Mucosa of descending colon (tissue), 3 donors: ENCODE data around the gene UBE2S. TPM values are rescaled to one million over a fixed set of nuclear protein-coding genes. Genes with fewer than 3 reads are reported as not detected.

Experiments used
- ATAC-seq: fragments of 200-7000 bp; cut with Tn5 transposase; one replicate; pipeline ENCODE4 v1.9.1; 2020; ENCODE audit warnings: mild to moderate bottlenecking, moderate library complexity
- DNase-seq, 3 donors: peaks; one replicate each; pipeline ENCODE4 v3.0.0-alpha.2; 2020
- H3K36me3 ChIP-seq: fragments of 200-600 bp; one replicate; pipeline ENCODE4 v1.8.0; 2021; ENCODE audit warnings: low read depth, mild to moderate bottlenecking
- H3K4me1 ChIP-seq: fragments of 200-600 bp; one replicate; pipeline ENCODE4 v1.8.0; 2021; ENCODE audit warnings: low read depth, mild to moderate bottlenecking
- H3K4me3 ChIP-seq: fragments of 200-600 bp; one replicate; pipeline ENCODE4 v1.8.0; 2021; ENCODE audit warnings: mild to moderate bottlenecking
- H3K9me3 ChIP-seq: fragments of 200-600 bp; one replicate; pipeline ENCODE4 v1.8.0; 2021; ENCODE audit warnings: mild to moderate bottlenecking
- intact Hi-C, 2 donors: fragments of 100-400 bp; cut with DNase I in 1 of 2; cut with micrococcal nuclease in 1 of 2; formaldehyde crosslinking; loops; one replicate each; pipeline versions ENCODE4 v1.11.0 to v1.11.1; 2022; cut with DNase I, micrococcal nuclease
- total RNA-seq, 3 donors: library from RNA; stranded (reverse); fragmentation: NEBNext Ultra II Directional in 2 of 3; extraction: Animal tissue kit (Norgen Biotek cat#: 25700) in 2 of 3; gene quantifications; one replicate each; pipeline versions ENCODE4 v1.2.1 to v1.2.4, GENCODE V29; 2021 to 2023
- TF ChIP-seq, protein P1 (sequence below): fragments of 200-600 bp; IDR thresholded peaks from one replicate; pipeline ENCODE4 v1.8.0; 2022; ENCODE audit warnings: antibody characterized with exemption, mild to moderate bottlenecking
- donor health status: DM: no; HTN: no; CAD: no; lungs with moderate emphysema.
- donor health status: DM: no; HTN: no; CAD: no.
- donor health status: DM: no; HTN: yes; CAD: no.

UBE2S gene
- total RNA-seq, 3 donors from 2014 or later: 14.0 to 41.6 (median 23.0) TPM

DNA sequence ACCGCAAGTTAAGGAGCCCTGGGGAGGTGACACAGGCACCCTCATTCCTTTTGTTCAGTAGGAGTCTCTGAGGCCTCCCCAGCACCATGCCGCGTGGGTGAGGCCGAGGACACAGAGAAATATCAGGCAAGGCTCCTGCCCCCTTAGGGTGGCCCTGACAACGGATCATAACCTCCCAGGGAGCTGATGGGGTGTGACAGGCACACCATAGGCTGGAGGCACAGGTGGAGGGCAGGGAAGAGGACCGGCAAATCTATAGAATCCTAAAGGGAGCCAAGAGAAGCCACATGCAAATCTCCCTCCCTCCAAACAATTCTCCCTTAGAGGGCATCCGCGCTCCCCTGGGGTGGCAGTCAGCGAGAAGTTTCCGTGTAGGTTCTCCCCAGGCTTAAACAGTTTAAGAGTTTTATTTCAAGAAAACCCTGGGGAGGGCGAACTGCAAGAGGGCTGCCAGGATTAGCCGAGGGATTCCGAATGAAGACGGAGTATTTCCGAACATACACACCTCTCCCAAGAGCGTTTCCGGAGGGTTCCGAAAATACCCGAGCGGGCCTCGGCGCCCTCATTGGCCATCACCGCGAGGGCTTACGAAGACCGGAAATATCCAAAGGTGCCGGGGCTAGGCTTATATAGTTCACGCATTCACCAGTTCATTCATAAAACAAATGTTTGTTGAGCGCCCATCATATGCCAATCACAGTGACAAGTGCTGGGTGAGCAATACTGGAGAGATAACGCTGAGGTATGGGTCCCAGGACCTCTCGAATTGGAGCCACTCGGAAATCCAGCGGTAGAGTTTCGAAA is 22.5 kb downstream of the UBE2S start:
- intact Hi-C loops: loop anchor here (10.0 kb wide), 2 partner anchors 80 to 90 kb away; no protein-coding TSS in a partner anchor
- H3K4me3 ChIP-seq: peak overlapping the region; percentile 62
- TF ChIP-seq, protein P1, sequence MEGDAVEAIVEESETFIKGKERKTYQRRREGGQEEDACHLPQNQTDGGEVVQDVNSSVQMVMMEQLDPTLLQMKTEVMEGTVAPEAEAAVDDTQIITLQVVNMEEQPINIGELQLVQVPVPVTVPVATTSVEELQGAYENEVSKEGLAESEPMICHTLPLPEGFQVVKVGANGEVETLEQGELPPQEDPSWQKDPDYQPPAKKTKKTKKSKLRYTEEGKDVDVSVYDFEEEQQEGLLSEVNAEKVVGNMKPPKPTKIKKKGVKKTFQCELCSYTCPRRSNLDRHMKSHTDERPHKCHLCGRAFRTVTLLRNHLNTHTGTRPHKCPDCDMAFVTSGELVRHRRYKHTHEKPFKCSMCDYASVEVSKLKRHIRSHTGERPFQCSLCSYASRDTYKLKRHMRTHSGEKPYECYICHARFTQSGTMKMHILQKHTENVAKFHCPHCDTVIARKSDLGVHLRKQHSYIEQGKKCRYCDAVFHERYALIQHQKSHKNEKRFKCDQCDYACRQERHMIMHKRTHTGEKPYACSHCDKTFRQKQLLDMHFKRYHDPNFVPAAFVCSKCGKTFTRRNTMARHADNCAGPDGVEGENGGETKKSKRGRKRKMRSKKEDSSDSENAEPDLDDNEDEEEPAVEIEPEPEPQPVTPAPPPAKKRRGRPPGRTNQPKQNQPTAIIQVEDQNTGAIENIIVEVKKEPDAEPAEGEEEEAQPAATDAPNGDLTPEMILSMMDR: no peak
- H3K9me3 ChIP-seq: no peaks in the 10 kb centered on the region
- DNase-seq: peak; percentile 96 to 99 (median 97)
- peaks cover 42% of the 10 kb centered on the region for H3K4me1 ChIP-seq
- no peaks in the 10 kb centered on the region for H3K36me3 ChIP-seq
- ATAC-seq: peak; percentile 81

DNA sequence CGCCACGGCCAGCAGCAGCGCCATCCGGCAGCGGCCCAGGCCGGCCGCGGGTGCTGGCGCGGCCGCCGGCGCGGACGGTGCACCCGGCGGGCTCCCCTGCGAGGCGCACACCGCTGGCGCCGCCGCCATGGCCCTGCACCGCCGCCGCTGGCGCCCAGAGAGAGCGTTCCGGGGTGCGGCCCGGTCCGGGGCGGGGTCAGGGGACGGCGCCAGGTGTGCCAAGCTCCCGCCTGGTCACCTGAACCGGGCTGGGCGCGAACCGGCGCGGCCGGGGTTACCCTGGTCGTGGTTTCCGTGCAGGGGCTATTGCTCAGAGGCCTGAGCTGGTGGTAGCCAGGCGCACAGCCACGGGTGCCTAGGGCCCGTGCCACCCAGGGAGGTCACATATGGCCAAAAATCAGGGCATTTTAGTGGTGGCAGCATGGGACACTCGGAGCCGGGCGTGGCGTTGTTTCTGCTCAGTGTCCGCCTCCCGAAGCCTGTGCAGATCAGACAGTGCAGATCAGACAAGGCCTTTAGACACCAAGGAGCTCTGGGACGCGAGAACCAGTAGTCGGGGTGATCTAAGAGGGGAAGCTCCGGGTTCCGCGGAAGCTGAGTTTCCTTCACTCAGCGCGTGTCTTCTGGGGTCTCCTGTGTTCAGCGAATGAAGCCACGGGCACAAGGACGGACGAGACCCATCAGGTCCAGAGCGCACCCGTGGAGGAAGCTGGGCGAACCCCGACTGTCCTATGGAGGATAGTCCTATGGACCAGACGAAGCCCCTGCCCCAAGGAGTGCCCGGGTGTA is 23.3 kb downstream of the UBE2S start, which contains the start of gene TMEM238:
Gene TMEM238, minus strand, starts transcription at position 162 of the 789 bp plus-strand sequence. Its CDS starts 33 bp downstream, at position 129.
- TF ChIP-seq, protein P1: no peak
- peak within 1 kb of the TSS; percentile 62 for H3K4me3 ChIP-seq
- intact Hi-C loops: loop anchor here (10.0 kb wide), 2 partner anchors 80 to 90 kb away; no protein-coding TSS in a partner anchor
- peak; percentile 78 to 90 (median 88) for DNase-seq
- no peaks in the 10 kb centered on the region for H3K9me3 ChIP-seq
- peaks cover 42% of the 10 kb centered on the region for H3K4me1 ChIP-seq
- ATAC-seq: peak; percentile 66
- H3K36me3 ChIP-seq: no peaks in the 10 kb centered on the region

DNA sequence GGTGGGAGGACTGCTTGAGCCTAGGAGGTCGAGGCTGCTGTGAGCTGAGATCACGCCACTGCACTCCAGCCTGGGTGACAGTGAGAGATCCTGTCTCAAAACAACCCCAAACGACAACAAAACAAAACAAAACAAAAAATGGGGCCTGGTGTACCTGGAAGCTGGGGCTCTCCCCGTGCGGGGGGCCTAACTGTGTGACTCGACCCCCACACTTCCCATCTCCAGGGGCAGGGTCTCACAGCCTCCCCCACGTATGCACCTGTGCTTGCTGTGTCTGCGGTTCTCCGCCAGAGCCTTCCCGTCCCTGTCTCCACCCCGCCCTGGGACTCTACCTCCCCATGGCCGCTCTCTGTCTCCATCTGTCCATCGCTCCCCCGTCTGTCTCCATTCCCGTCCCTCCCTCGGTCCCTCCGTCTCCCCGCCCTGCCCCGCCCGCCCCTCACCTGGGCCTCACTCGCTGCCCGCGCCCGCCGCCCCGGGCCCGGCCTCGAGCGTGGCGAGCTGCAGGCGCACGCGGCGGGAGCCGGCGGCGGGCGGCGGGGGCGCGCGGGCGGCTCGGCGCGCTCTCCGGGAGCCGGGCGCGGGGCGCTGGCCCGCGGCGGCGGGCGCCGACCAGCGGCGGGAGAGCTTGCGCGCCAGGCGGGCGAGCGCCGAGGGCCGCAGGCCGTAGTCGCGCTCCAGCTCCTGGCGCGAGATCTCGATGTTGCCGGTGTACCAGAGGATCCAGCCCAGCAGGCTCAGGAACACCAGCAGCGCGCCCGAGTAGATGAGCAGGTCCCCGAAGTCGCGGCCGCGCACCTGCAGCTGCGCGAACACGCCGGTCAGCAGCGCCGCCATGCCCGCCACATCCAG is 24.1 kb downstream of the UBE2S start:
- DNase-seq (peak in 2 of 3 donors; percentile 58 to 80), ATAC-seq (peak; percentile 19)
- intact Hi-C loops: loop anchor here (10.0 kb wide), 2 partner anchors 79 to 89 kb away; no protein-coding TSS in a partner anchor
- Histone ChIP-seq H3K4me3 (peak overlapping the region; percentile 62), H3K36me3 (no peaks in the 10 kb centered on the region), H3K4me1 (peaks cover 37% of the 10 kb centered on the region), H3K9me3 (no peaks in the 10 kb centered on the region)
- TF ChIP-seq, protein P1: no peak

DNA sequence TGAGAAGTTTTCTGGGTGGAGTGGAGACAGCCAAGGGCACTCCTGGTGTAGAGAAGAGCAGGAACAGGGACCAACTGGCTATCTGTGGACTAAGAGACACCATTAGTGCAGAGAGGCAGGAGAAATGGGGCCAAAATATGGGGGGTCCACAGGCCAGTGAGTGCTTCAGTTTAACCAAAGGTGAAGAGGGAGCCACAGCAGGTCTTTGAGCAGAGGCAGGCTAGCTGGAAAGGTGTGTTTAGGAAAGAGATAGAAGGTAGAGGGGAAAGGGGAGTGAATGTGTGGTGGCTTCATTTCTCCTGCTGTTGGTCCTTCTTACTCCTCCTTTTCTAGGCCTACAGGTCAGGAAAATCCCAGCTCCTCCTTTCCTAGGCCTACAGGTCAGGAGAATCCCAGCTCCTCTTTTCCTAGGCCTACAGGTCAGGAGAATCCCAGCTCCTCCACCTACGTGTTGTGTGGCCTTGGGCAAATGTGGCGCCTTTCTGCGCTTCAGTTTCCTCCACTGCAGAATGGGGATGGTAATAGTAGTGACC is 25.0 kb downstream of the UBE2S start:
- ATAC-seq: no peak
- no peaks in the 10 kb centered on the region for H3K36me3 ChIP-seq
- H3K4me1 ChIP-seq: peaks cover 28% of the 10 kb centered on the region
- DNase-seq: no peak
- intact Hi-C loops: loop anchor here (10.0 kb wide), 2 partner anchors 78 to 88 kb away; no protein-coding TSS in a partner anchor
- H3K4me3 ChIP-seq: no peak overlapping the region
- H3K9me3 ChIP-seq: no peaks in the 10 kb centered on the region
- TF ChIP-seq, protein P1: no peak

DNA sequence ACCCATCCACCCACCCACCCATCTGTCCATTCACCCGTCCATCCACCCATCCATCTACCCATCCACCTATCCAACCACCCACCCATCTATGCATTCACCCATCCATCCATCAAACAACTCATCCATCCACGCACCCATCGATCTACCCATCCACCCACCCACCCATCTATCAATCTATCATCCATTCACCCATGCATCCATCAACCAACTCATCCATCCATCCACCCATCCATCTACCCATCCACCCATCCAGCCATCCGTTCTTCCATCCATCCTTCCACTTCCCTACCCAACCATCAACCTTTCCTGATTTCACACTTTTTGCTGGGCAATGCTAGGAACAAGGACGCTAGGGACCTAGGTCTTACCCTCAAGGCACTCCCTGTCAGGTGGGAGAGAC is 25.6 kb downstream of the UBE2S start:
- ATAC-seq (no peak), DNase-seq (no peak)
- TF ChIP-seq, protein P1: no peak
- Histone ChIP-seq H3K9me3 (no peaks in the 10 kb centered on the region), H3K36me3 (no peaks in the 10 kb centered on the region), H3K4me3 (no peak overlapping the region), H3K4me1 (peaks cover 22% of the 10 kb centered on the region)
- intact Hi-C loops: loop anchor here (10.0 kb wide), 2 partner anchors 77 to 87 kb away; no protein-coding TSS in a partner anchor
